Fibroblast of peridontal ligament (primary cell): ENCODE data around the gene CHD9.

Experiments
- DNase-seq: peaks from one replicate; pipeline ENCODE4 v3.0.0-alpha.2; 2010; ENCODE audit errors: extremely low read depth

Gene CHD9

DNA sequence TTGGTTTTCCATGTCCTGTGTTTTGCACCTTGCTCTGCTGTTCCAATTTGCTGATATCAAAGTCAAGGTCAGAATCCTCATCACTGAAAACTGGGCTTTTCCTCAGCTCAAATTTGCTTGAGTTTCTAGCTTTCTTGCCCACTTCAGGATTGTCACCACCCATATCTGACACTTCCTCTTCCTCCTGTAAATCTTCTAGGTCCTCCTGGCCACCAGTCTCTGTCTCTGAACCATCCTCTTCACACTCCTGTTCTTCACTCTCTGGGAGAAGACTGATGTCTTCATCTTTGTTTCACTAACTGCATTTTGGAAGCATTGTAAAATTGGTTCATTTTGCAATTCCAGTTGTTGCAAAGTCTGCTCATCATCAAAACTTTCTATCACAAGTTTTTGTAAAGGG lies 316.0 kb downstream of the CHD9 start:
- DNase-seq, result no peak

DNA sequence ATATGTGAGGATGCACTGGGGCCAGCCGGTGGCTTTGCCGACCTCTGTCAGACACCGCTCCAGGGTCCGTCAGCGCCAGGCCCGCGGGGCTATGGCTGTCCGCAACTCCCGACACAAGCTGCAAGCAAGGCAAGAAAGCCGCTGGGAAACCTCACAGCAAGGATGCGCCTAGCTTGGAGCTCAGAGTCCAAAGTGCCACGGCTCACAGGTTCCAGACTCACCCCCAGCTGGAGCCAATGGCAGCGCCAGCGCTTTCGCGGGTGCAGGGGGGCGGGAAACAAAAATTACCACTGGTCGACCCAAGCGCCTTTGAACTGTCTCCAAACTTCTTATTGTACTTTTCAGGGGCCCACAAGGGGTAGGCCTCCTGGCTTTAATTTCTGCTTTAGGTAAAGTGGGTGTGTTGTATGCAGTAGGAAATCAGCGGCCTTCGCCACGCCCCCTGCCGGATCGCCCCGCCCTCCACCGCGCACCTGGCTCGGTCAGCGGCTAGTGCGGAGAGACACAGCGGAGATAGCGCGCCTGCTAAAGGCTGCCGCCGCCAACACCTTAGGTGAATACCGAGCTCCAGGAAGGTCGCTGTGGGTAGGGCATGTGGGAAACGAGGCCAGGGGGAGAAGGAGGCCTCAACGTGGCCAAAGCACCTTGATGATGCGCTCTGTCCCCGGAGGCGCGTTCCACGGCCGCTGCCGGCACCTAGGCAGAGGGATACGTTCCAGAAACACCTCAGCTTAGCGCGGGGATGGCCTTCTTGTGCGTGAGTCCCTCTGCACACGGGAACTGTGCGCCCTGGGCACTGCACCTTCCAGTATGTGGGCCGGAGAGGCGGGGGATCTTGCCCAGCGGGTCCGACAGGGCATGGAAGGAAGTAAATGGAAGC lies 318.4 kb downstream of the CHD9 start:
- no peak for DNase-seq

DNA sequence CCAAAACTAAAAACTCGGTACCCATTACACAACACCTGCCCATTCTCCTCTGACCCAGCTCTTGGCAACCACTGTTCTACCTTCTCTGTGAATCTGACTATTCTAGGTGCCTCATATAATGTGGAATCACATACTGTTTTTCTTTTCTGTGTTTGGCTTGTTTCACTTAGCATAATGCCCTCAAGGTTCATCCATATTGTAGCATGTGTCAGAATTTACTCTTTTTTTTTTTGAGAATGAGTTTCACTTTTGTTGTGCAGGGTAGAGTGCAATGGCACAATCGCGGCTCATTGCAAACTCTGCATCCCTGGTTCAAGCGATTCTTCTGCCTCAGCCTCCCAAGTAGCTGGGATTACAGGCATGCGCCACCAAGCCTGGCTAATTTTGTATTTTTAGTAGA lies 320.0 kb downstream of the CHD9 start:
- DNase-seq, result no peak

DNA sequence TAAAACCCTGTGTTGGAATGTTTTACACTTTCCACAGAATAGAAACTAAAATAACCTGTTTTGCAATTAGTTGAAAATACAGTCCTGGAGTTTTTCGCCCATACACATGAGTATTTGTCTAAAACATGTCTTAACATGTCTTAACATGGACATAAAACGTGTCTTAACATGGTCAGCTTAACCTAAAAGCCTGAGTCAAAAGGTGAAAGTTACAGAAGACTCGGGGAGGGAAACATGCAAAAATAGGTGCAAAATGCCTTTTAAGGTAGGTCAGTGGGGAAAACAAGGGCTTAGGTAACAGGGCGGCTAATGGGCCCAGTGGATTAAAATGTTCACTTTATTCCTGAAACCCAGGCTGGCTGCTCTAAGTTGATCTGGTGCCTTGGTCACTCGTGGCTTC lies 323.3 kb downstream of the CHD9 start:
- DNase-seq, result no peak
